Heart left ventricle (tissue), 16 donors: ENCODE results near the gene C6orf141. TPM values are rescaled to one million over a fixed set of nuclear protein-coding genes. Genes with fewer than 3 reads are reported as not detected.

ENCODE experiments used
- ATAC-seq, 4 donors: fragments of 200-7000 bp; cut with Tn5 transposase; one replicate each; pipeline ENCODE4 v1.9.1; 2020 to 2022; ENCODE audit warnings: moderate library complexity in 4 of 4, mild to moderate bottlenecking in 3 of 4, moderate number of reproducible peaks in 1 of 4
- DNase-seq, 5 donors: peaks; one replicate each; pipeline ENCODE4 v3.0.0-alpha.2; 2020
- H3K27ac ChIP-seq, 12 donors: fragments of 200-600 bp; sonication (generic) in 4 of 12; one replicate each; pipeline versions ENCODE4 v1.5.0 to v1.8.0; 2016 to 2022; ENCODE audit warnings: mild to moderate bottlenecking in 2 of 12
- H3K27me3 ChIP-seq, 9 donors: fragments of 200-600 bp; sonication (generic) in 2 of 9; one replicate each; pipeline versions ENCODE4 v1.5.1 to v1.8.0; 2016 to 2022; ENCODE audit warnings: mild to moderate bottlenecking in 3 of 9
- H3K36me3 ChIP-seq, 9 donors: fragments of 200-600 bp; sonication (generic) in 2 of 9; one replicate each; pipeline versions ENCODE4 v1.5.0 to v1.8.0; 2018 to 2022; ENCODE audit warnings: mild to moderate bottlenecking in 2 of 9
- H3K4me1 ChIP-seq, 12 donors: fragments of 200-600 bp; sonication (generic) in 4 of 12; one replicate each; pipeline versions ENCODE4 v1.5.0 to v1.8.0; 2016 to 2022; ENCODE audit warnings: mild to moderate bottlenecking in 3 of 12
- H3K4me3 ChIP-seq, 12 donors: fragments of 200-600 bp; sonication (generic) in 4 of 12; one replicate each; pipeline versions ENCODE4 v1.5.0 to v1.8.0; 2017 to 2022; ENCODE audit warnings: mild to moderate bottlenecking in 9 of 12, moderate library complexity in 4 of 12
- H3K9me3 ChIP-seq, 12 donors: fragments of 200-600 bp; sonication (generic) in 4 of 12; one replicate each; pipeline versions ENCODE4 v1.5.0 to v1.8.0; 2016 to 2022; ENCODE audit warnings: mild to moderate bottlenecking in 1 of 12
- CTCF ChIP-seq, 12 donors: fragments of 200-600 bp; sonication (generic) in 4 of 12; IDR thresholded peaks; one replicate each; pipeline versions ENCODE4 v1.5.0 to v1.8.0; 2018 to 2022; ENCODE audit warnings: antibody characterized with exemption in 12 of 12, mild to moderate bottlenecking in 5 of 12
- POLR2A ChIP-seq, 2 donors: fragments of 450-650 bp; IDR thresholded peaks; one replicate each; pipeline ENCODE4 v1.6.1; 2017; ENCODE audit warnings: antibody characterized with exemption in 2 of 2, mild to moderate bottlenecking in 2 of 2, moderate library complexity in 2 of 2
- WGBS, 4 donors: extraction: QIAGEN DNeasy Blood & Tissue Kit in 2 of 4; methylation state at CpG; one replicate each; pipeline versions ENCODE4 v1.1.5 to v1.1.7; 2013 to 2018; 5-methylcytosine and 5-hydroxymethylcytosine counted together
- intact Hi-C, 10 donors: fragments of 100-400 bp; cut with DNase I; formaldehyde crosslinking; loops; one replicate each; pipeline versions ENCODE4 v1.11.1 to v1.14.2; 2022
- polyA plus RNA-seq, 2 donors: library from polyadenylated mRNA; stranded (reverse); fragments of 200-250 nt; gene quantifications; one replicate each; pipeline ENCODE4 v1.2.3, GENCODE V29; 2013
- total RNA-seq, 9 donors: library from RNA; depleted of rRNA in 2 of 9; stranded (reverse); fragments of >200 nt in 2 of 9; fragmentation: NEBNext Ultra II Directional in 3 of 9; extraction: Animal tissue kit (Norgen Biotek cat#: 25700) in 3 of 9; gene quantifications; one replicate each; pipeline versions ENCODE4 v1.1.0 to v1.2.4, GENCODE V29; 2016 to 2023
- donor health status: ischemic (EF 13 %, LVEDD 7.1; RV severe dilation, severe dysfunction).
- donor health status: healthy with polysubstance abuse.
- donor health status: DM: no; HTN: yes; CAD: no.
- donor health status: DM: no; HTN: no; CAD: no.
- donor health status: ischemic (EF 25% LVEDD 6.9; RV normal size, moderate dysfunction).
- donor health status: ischemic (EF 25% LVEDD 5.7; RV mildly dilated, moderate dysfunction).
- donor health status: healthy.
- donor health status: DM: yes; HTN: yes; CAD: no.
- donor health status: ischemic (EF 35%, LVEDD 5.7; RV mildly dilated, moderate dysfunction).
- donor health status: nonischemic (EF 11% LVEDD 7.7; RV severe dilation, severe dysfunction).
- donor health status: DM: yes; HTN: yes; CAD: no.
- donor health status: PGD.
- donor health status: ischemic (EF 29% LVEDD 5.4; RV normal size, mild dysfunction).
- donor health status: nonischemic (EF 23%, LVEDD 6.1; RV moderate dilation, normal function).

C6orf141 gene
- total and polyA plus RNA-seq, 11 donors, result 0.28 to 1.2 (median 0.51) TPM; not detected in 6

GRCh38 chr6:49528571-49528970 lies 21.9 kb upstream of the C6orf141 start:
- H3K36me3 ChIP-seq, result no peaks in the 10 kb centered on the region
- WGBS, 4 donors, result 55 to 68% (median 58%) methylated on average over 3 of the region's 3 CpGs
- DNase-seq (no peak), ATAC-seq (no peak)
- TF ChIP-seq POLR2A (IDR thresholded peaks at IDR 0.05) (no peak), CTCF (IDR thresholded peaks at IDR 0.05) (no peak)
- intact Hi-C loops, result loop anchor here in 1 of 10 donors (10.0 kb wide), 1 partner anchor 66 kb away; no protein-coding TSS in a partner anchor
- H3K4me1 ChIP-seq, result no peaks in the 10 kb centered on the region
- no peak overlapping the region for H3K27ac ChIP-seq
- peaks cover 0 to under 1% (median 0%) of the 10 kb centered on the region in 9 donors for H3K27me3 ChIP-seq
- H3K4me3 ChIP-seq, result no peak overlapping the region
- H3K9me3 ChIP-seq, result no peaks in the 10 kb centered on the region

DNA sequence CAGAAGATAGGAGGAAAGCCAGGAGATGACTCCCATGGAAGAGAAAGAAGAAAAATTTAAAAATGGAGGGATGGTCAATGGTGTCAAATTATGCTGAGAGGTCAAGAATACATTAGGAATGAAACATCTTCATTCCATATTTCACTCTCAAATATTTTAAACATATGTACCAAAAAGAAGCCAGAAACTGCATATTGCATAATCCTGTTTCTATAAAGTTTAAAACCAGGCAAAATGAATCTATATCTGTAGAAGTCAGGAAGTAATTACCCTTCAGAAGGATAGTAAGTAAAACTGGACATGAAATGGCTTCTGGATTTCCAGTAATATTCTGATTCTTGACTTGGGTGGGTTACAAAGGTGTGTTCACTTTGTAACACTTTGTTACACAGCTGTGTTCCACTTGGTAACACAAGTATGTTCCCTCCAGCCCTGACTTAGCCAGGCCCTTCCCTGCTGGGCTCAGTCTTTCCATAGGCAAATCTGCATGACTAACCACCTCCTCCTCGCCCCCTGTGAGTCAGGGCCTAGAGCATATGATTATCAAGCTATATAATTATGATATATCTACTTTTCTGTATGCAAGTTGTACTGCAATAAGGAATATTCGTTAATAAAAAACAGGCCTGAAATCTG lies 20.2 kb upstream of the C6orf141 start:
- no peaks in the 10 kb centered on the region for H3K36me3 ChIP-seq
- intact Hi-C loops, result loop anchor here in 8 of 10 donors (2.0 to 10.0 kb wide), 8 partner anchors 75 to 325 kb away; no protein-coding TSS in a partner anchor
- H3K9me3 ChIP-seq, result no peaks in the 10 kb centered on the region
- WGBS, 4 donors, result 69 to 73% (median 72%) methylated on average over 2 of the region's 2 CpGs
- DNase-seq, result no peak
- H3K27me3 ChIP-seq, result peaks cover 0 to 3% (median 0%) of the 10 kb centered on the region in 9 donors
- ATAC-seq, result no peak
- no peak overlapping the region for H3K4me3 ChIP-seq
- H3K27ac ChIP-seq, result no peak overlapping the region
- no peaks in the 10 kb centered on the region for H3K4me1 ChIP-seq
- TF ChIP-seq POLR2A (IDR thresholded peaks at IDR 0.05) (no peak), CTCF (IDR thresholded peaks at IDR 0.05) (no peak)

DNA sequence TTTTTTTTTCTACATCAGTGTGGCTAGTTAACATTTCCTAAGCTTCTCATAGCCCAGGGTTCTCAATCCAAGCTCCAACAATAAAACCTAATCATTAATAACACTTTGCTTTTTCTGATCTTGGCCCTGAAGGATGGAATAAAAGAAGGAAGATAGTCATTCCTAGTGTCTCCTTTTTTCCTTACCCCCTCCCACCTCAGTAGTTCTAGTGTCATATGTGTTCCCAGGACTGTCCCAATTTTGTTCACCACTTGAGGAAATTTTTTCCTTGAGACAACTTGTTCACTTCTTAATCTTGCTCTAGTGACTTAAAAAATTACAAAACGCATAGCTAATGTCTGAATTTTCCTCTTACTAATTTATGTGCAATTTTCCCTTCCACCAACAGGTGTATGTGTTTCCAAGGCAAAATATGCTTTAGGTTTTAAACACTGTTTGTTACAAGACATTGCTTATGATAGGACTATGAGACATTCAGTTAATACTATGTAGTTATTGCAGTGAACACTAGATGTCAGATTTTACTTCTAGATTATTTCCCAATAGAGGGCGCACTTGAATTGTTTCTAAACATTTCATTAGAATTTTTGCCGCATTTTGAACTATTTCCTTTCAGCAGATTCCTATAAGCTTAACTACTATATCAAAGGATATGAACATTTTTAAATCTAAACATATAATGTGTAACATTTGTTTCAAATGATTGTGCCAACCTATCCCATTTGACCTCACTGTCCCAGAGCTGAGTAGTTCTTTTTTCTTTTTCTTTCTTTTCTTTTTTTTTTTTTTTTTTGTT lies 18.5 kb upstream of the C6orf141 start:
- Histone ChIP-seq H3K27ac (no peak overlapping the region), H3K9me3 (no peaks in the 10 kb centered on the region), H3K4me3 (peak overlapping the region in 5 of 12 donors; percentile 13 to 29 (median 26)), H3K4me1 (no peaks in the 10 kb centered on the region), H3K36me3 (no peaks in the 10 kb centered on the region), H3K27me3 (peaks cover 0 to 3% (median 0%) of the 10 kb centered on the region in 9 donors)
- 5 to 13% (median 10%) methylated on average over 3 of the region's 3 CpGs for WGBS, 4 donors
- ATAC-seq (peak in 2 of 4 donors; percentile 62 to 67), DNase-seq (no peak)
- TF ChIP-seq POLR2A (IDR thresholded peaks at IDR 0.05), result no peak
- TF ChIP-seq CTCF (IDR thresholded peaks at IDR 0.05), result peak; percentile 56 to 90 (median 76)
- intact Hi-C loops, result loop anchor here in 9 of 10 donors (2.0 to 10.0 kb wide), 8 partner anchors 73 to 323 kb away; no protein-coding TSS in a partner anchor

- TF ChIP-seq POLR2A (IDR thresholded peaks at IDR 0.05) (no peak), CTCF (IDR thresholded peaks at IDR 0.05) (no peak)
- 88 to 91% (median 89%) methylated on average over 5 of the region's 5 CpGs for WGBS, 4 donors
- DNase-seq (no peak), ATAC-seq (no peak)
- no peak overlapping the region for H3K4me3 ChIP-seq
- no peaks in the 10 kb centered on the region for H3K9me3 ChIP-seq
- peaks cover 0 to 3% (median 0%) of the 10 kb centered on the region in 9 donors for H3K27me3 ChIP-seq
- intact Hi-C loops, result loop anchor here in 3 of 10 donors (5.0 to 10.0 kb wide), 3 partner anchors 69 to 319 kb away; no protein-coding TSS in a partner anchor
- no peaks in the 10 kb centered on the region for H3K36me3 ChIP-seq
- no peak overlapping the region for H3K27ac ChIP-seq
- H3K4me1 ChIP-seq, result no peaks in the 10 kb centered on the region
Observed at GRCh38 chr6:49535795-49536194, 14.7 kb upstream of the C6orf141 start.
